HG02623 (cell line): ENCODE results near the gene SMLR1.
A peak's percentile ranks its signal among the peaks of the same experiment; 100 is the strongest.

ENCODE experiments used
- ATAC-seq: cut with Tn5 transposase; IDR thresholded peaks from one replicate; pipeline ENCODE4 v1.9.1; 2021; ENCODE audit warnings: moderate library complexity; ENCODE audit not compliant: unreplicated experiment

Gene SMLR1

DNA sequence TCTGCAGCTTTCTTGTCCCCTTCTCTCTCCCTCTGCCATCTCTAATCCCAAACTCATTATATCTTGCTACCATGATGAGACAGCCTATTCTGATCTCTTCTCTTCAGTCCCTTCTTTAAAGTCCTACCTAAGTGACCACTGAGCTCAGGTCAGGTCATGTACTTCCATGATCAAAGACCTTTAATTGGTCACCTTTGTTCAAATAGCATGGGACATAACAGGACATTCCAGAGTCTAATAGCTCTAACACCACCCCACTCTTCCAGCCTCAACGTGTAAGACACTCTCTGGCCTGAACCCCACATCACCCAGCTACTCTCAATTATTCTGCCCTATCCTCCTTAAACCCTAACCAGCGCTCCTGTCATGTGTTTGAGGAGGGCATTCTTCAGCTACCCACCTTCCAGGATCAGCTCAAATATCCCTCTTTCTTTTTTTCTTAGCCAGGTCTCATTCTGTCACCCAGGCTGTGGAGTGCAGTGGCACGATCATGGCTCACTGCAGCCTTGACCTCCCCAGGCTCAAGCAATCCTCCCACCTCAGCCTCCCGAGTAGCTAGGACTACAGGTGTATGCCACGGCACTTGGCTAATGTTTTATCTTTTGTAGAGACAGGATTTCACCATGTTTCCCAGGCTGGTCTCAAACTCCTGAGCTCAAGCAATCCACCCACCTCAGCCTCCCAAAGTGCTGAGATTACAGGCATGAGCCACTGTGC lies 2.1 kb upstream of the SMLR1 start:
- no peak for ATAC-seq

DNA sequence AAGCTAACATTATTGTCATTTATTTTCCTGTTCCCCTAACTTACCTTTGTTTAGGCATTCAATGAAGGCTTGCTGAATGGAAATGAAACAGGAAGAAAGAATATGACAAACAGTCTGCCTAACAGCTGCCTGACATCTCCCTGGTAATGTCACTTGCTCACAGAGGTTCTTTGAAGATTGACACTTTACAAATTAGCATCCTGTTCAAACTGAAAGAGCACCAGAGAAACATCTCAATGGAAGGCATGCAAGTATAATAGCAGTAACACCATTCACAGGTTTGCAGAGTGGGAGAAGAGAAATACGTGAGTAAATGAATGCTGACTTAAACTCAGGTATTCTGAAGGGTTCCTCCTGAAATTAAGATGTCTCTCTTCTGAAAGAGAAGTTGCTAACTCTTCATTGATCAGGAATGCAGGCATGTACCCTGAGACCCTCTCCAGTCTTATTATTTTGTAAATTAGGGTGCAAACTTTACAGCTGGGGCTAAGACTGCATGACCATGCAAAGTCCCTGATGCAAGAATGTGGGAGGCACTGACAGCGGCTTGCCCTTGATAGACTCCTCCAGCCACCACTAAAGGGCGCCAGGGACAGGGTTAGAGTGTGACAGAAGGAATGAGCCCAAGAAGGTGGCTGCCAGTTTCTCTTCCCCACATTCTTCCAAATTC lies 1.3 kb upstream of the SMLR1 start:
- no peak for ATAC-seq

DNA sequence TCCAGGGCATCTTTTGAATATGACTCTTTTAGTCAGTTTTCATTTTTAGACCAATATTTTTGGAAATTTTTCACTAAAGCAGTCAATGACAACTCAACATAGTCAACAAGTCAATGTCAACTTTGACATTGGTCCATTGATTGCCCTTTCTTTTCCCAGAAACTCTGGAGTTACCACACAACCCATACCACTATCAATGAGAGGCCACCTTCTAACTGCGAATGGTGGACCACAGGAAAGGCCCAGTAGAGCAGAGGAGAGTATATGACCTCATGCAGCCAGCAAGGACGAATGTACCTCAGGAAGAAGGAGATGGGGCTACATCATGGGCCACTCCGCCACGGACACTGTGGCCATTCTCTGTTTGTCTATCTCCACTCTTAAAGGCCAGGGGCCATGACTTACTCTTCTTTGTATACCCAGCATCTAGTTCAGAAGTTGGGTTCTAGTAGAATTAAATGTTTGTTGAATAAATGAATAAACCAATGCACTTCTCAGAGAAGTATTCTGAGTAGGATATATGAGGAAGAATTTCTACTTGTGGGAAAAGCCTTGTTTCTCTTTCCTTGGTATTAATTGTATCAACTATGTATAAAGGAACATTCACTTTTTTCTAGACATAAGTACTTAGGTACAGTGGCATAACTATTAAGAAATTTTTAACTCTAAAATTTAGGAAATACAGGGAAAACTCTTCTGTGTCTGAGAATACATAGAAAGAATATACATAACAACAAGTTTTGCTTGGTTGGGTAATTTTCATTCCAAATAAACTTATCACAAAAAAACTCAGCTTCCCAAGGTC lies 562 bp upstream of the SMLR1 start:
- ATAC-seq, result no peak

GRCh38 chr6:130829333-130829910 lies 2.2 kb downstream of the SMLR1 start:
- ATAC-seq, result no peak

GRCh38 chr6:130831607-130832006 lies 4.4 kb downstream of the SMLR1 start:
- ATAC-seq, result no peak

DNA sequence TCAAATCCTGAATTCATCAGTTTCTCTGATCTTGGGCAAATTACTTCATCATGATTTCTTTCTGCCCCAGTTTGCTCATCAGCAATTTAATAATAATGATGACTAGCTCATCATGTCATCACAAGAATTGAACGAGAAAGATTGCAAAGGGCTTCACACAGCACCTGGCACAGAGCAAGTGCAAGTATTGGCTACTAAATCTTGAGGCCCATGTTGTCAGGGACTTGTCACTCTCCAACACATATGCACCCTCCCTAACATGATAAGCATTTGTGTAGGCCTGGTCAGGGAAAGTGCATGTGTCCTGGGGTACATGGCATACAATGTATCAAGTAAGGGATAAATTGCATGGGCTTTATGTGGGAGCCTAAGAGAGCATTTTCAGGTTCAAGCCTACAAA lies 6.4 kb downstream of the SMLR1 start:
- ATAC-seq, result no peak

DNA sequence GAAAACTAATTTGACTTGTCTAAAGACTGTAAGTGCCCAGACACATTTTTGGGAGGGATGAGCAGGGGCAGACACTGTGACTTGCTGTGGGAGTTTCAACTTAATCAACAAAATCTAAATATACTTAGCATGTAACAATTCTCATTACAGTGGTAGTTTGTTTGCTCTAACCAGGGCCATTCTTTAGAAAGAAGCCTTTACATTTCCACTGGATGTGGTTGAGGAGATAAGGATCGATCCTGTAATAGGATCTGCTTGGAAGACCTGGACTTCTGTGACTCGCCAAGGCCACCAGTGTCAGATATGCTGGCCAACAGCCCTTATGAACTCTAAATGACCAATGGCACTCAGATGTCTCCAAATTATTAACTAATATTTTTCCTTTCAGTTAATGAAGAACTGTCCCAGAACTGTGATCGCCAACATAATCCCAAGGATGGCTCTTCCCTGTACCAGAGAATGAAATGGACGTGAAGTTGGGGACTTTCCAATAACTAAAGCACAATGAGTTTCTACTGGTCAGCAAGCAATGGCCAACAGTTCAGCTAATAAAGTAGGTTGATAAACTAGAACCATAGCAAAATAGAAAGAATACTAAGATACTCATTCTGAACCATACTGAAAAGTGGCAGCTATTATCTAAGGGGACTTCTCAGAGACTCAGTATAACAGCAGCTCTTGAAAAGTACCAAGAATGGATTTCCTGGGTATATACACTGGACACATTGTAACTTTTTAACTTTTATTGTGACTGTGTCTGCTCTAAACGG lies 7.5 kb downstream of the SMLR1 start:
- ATAC-seq, result no peak

GRCh38 chr6:130836055-130836640 lies 8.9 kb downstream of the SMLR1 start:
- ATAC-seq, result no peak

DNA sequence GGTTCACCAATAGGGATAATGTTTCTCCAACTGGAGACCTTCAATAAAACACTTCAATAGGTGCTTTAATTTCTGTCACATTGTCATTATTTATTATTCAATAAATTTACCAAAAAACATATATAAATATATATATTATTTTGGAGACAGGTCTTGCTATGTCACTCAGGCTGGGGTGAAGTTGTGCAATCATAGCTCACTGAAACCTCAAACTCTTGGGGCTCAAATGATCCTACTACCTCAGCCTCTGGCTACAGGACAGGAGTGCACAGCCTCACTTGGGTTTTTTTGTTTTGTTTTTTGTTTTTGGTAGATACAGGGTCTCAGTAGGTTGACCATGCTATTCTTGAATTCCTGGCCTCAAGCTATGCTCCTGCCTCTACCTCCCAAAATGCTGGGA lies 9.9 kb downstream of the SMLR1 start:
- ATAC-seq, result no peak

DNA sequence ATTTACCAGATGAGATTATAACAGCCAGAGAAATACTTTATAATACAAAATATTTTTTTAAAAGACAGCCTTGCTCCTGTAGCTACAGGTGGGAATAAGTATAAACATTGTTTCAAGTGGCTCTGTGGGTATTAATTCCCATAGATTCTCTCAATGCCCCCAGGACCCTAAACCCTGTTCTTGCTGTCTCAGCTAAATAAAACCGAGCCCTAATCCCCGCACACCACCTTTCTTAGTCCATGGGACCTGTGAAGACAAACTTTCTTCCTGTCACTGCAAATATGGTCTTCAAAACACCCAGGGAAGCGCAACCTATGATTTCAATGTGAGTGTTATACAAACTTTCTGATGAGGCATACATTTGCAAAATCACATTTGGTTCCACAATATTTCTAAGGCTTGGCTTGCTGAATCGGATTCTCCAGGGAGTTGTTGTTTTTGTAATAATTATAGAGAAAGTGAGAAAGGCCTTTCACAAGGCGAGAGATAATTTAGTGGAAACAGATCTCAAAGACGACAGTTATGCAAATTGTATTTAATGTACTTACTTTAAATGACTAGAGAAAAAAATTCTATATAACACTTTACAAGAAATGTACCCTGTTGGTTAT lies 11.1 kb downstream of the SMLR1 start:
- no peak for ATAC-seq

DNA sequence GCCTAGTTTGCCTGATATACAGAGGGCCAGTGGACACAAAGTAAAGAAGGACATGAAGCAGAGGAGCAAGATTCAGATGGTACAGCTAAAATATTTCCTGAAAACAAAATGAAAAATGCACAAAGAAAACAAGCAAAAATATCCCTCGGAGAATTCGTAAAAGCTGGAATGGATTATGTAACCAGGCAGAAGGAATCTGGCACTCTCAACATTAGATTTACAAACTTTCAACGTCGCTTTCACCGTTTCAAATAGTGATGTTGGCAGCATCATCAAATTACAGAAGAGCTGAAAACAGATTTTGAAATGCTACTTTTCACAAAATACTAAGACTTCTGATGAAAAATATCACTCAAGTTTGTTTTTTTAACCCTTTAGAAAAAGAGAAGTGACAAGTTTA lies 11.7 kb downstream of the SMLR1 start:
- no peak for ATAC-seq

DNA sequence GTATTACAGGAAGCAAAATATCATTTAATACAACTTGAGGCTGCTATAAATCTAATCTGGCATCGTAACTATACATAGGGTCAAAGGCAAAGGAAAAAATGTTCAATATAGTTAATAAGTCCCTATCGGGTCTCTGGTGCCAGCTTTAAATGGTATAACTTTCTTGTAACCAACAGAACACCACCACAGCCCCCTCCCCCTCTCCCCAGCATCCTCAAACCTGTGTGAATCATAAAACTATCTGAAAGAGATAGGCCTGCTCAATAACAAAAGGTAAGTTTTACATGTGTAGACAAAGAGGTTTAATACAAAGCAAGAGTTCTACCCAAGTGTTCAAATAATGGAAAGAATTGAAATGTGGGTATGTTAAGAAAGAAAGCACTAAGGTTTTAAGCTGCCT lies 12.2 kb downstream of the SMLR1 start:
- no peak for ATAC-seq

DNA sequence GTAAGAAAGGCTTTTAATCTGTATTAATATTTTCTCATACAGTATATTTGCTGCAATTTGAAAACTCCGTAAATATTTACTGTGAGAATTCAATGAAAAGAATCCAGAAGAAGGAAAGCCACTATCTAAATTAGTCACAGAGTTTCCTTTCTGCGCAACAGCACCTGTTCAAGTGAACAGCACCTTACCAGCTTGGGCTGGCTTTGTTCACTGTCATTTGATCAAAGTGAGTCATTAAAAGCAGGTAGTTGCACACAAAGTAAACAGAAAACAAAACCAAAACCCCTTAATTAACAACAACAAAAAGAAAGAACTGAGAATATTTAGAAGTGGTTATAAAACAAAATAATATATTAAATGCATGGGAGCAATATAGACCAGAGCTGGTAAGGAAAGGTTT lies 12.8 kb downstream of the SMLR1 start:
- ATAC-seq, result no peak

- no peak for ATAC-seq
Observed at GRCh38 chr6:130841128-130841728, 14.0 kb downstream of the SMLR1 start.

GRCh38 chr6:130843575-130844320 lies 16.5 kb downstream of the SMLR1 start:
- peak; percentile 65 for ATAC-seq

GRCh38 chr6:130846501-130846900 lies 19.3 kb downstream of the SMLR1 start:
- no peak for ATAC-seq

- ATAC-seq, result no peak
Observed at GRCh38 chr6:130847001-130847910, 20.1 kb downstream of the SMLR1 start.

- peak; percentile 90 for ATAC-seq
Observed at GRCh38 chr6:130848945-130849344, 21.7 kb downstream of the SMLR1 start.
